Measurements from ENCODE around the gene FOXA2. TPM values are rescaled to one million over a fixed set of nuclear protein-coding genes. Genes with fewer than 3 reads are reported as not detected.
"Not testable (repeated sequence)": the region's sequence is repeated elsewhere in the genome, so short reads cannot be mapped to it uniquely, and the experiment has no call there.

Gene FOXA2
- total and polyA plus RNA-seq, 10 donors, result not detected

- intact Hi-C loops (cut with DNase I; ENCODE audit: low total_unique reads), result no loop called here
- TF ChIP-seq POLR2AphosphoS5 (IDR thresholded peaks at IDR 0.05) (no peak), CTCF (IDR thresholded peaks at IDR 0.05 in 8 of 11, conservative IDR thresholded peaks at IDR 0.05 in 3 of 11) (no peak), POLR2A (IDR thresholded peaks at IDR 0.05) (no peak)
- H3K27ac ChIP-seq, result no peak overlapping the region
- no peak for DNase-seq
- no peak overlapping the region for H3K4me3 ChIP-seq
- no peaks in the 10 kb centered on the region for H3K27me3 ChIP-seq (replicated peaks in 1 of 7)
- no peaks in the 10 kb centered on the region for H3K4me1 ChIP-seq
- H3K9me3 ChIP-seq, result no peaks in the 10 kb centered on the region
- WGBS, 5 donors, result 35 to 56% (median 51%) methylated on average over 2 of the region's 2 CpGs
- no peaks in the 10 kb centered on the region for H3K36me3 ChIP-seq
Measured at GRCh38 chr20:22607695-22608094, 23.3 kb upstream of the FOXA2 start.

- no peak overlapping the region for H3K27ac ChIP-seq
- no peaks in the 10 kb centered on the region for H3K9me3 ChIP-seq
- no peak for TF ChIP-seq POLR2AphosphoS5 (IDR thresholded peaks at IDR 0.05)
- no peak for TF ChIP-seq POLR2A (IDR thresholded peaks at IDR 0.05)
- peaks cover 0 to 5% (median 0%) of the 10 kb centered on the region in 7 donors for H3K27me3 ChIP-seq (replicated peaks in 1 of 7)
- intact Hi-C loops (cut with DNase I; ENCODE audit: low total_unique reads), result no loop called here
- no peak for DNase-seq
- no peaks in the 10 kb centered on the region for H3K4me1 ChIP-seq
- no peak overlapping the region for H3K4me3 ChIP-seq
- no peaks in the 10 kb centered on the region for H3K36me3 ChIP-seq
Measured at GRCh38 chr20:22604815-22605214, 20.4 kb upstream of the FOXA2 start.

- Histone ChIP-seq H3K9me3 (no peaks in the 10 kb centered on the region), H3K4me3 (no peak overlapping the region), H3K27ac (no peak overlapping the region), H3K36me3 (no peaks in the 10 kb centered on the region), H3K4me1 (no peaks in the 10 kb centered on the region), H3K27me3 (replicated peaks in 1 of 7) (peaks cover 0 to 15% (median 0%) of the 10 kb centered on the region in 7 donors)
- intact Hi-C loops (cut with DNase I; ENCODE audit: low total_unique reads), result no loop called here
- no peak for TF ChIP-seq POLR2A (IDR thresholded peaks at IDR 0.05)
- no peak for TF ChIP-seq POLR2AphosphoS5 (IDR thresholded peaks at IDR 0.05)
- no peak for TF ChIP-seq CTCF (IDR thresholded peaks at IDR 0.05 in 8 of 11, conservative IDR thresholded peaks at IDR 0.05 in 3 of 11)
- DNase-seq, result no peak
- 43 to 59% (median 55%) methylated on average over 2 of the region's 2 CpGs for whole genome bisulfite sequencing, 5 donors
Measured at GRCh38 chr20:22601361-22602141, 17.2 kb upstream of the FOXA2 start.

GRCh38 chr20:22599258-22599657, 14.9 kb upstream of the FOXA2 start:
- intact Hi-C loops (cut with DNase I; ENCODE audit: low total_unique reads); H3K27ac ChIP-seq; DNase-seq; H3K4me1 ChIP-seq; H3K4me3 ChIP-seq; H3K36me3 ChIP-seq; H3K9me3 ChIP-seq: not testable (repeated sequence)
- peaks cover 0 to 18% (median 0%) of the 10 kb centered on the region in 7 donors for H3K27me3 ChIP-seq (replicated peaks in 1 of 7)
- 92 to 100% (median 98%) methylated on average over 2 of the region's 2 CpGs for WGBS, 5 donors

- Histone ChIP-seq H3K9me3 (no peaks in the 10 kb centered on the region), H3K4me1 (no peaks in the 10 kb centered on the region), H3K27ac (no peak overlapping the region), H3K4me3 (no peak overlapping the region), H3K27me3 (replicated peaks in 1 of 7) (peaks cover 0 to 24% (median 0%) of the 10 kb centered on the region in 7 donors), H3K36me3 (no peaks in the 10 kb centered on the region)
- TF ChIP-seq POLR2AphosphoS5 (IDR thresholded peaks at IDR 0.05) (no peak), CTCF (IDR thresholded peaks at IDR 0.05 in 8 of 11, conservative IDR thresholded peaks at IDR 0.05 in 3 of 11) (no peak), POLR2A (IDR thresholded peaks at IDR 0.05) (no peak)
- intact Hi-C loops (cut with DNase I; ENCODE audit: low total_unique reads), result no loop called here
- DNase-seq, result no peak
- 56 to 88% (median 75%) methylated on average over 1 of the region's 1 CpG for WGBS, 5 donors
Measured at GRCh38 chr20:22597303-22597702, 12.9 kb upstream of the FOXA2 start.

Data from spleen (tissue), 11 donors.